IPS DF 19.7 (cell line): Measurements from ENCODE around the gene USP25.

Source experiments
- DNase-seq: peaks from one replicate; pipeline ENCODE4 v3.0.0-alpha.2; 2013; ENCODE audit warnings: low read depth, low spot score

The USP25 gene

GRCh38 chr21:15729674-15730483 is at the start of gene USP25:
USP25 (plus strand) TSS chr21:15729982; CDS start chr21:15730394, 412 bp downstream.
- no peak for DNase-seq

GRCh38 chr21:15682186-15682895 is 47.4 kb upstream of the USP25 start:
- DNase-seq, result no peak

GRCh38 chr21:15682977-15683376 is 46.8 kb upstream of the USP25 start:
- no peak for DNase-seq

- no peak for DNase-seq
Observed at GRCh38 chr21:15686506-15686905, 43.3 kb upstream of the USP25 start.

- no peak for DNase-seq
Observed at GRCh38 chr21:15687208-15687607, 42.6 kb upstream of the USP25 start.

GRCh38 chr21:15688016-15688415 is 41.8 kb upstream of the USP25 start:
- DNase-seq, result no peak

- DNase-seq, result no peak
Observed at GRCh38 chr21:15688809-15689208, 41.0 kb upstream of the USP25 start.

- no peak for DNase-seq
Observed at GRCh38 chr21:15692711-15693110, 37.1 kb upstream of the USP25 start.

GRCh38 chr21:15695241-15695640 is 34.5 kb upstream of the USP25 start:
- DNase-seq, result no peak

GRCh38 chr21:15701830-15702229 is 28.0 kb upstream of the USP25 start:
- DNase-seq, result no peak

- DNase-seq, result no peak
Observed at GRCh38 chr21:15703932-15704331, 25.9 kb upstream of the USP25 start.

- no peak for DNase-seq
Observed at GRCh38 chr21:15706696-15707095, 23.1 kb upstream of the USP25 start.

- DNase-seq, result no peak
Observed at GRCh38 chr21:15713412-15713811, 16.4 kb upstream of the USP25 start.

GRCh38 chr21:15718711-15719110 is 11.1 kb upstream of the USP25 start:
- no peak for DNase-seq

- no peak for DNase-seq
Observed at GRCh38 chr21:15719976-15720375, 9.8 kb upstream of the USP25 start.

- peak; percentile 64 for DNase-seq
Observed at GRCh38 chr21:15722591-15723324, 7.0 kb upstream of the USP25 start.

GRCh38 chr21:15725949-15726348 is 3.8 kb upstream of the USP25 start:
- DNase-seq, result no peak

- DNase-seq, result no peak
Observed at GRCh38 chr21:15728046-15728445, 1.7 kb upstream of the USP25 start.

GRCh38 chr21:15729346-15729673 is 472 bp upstream of the USP25 start:
- no peak for DNase-seq

- DNase-seq, result no peak
Observed at GRCh38 chr21:15730484-15731242, 881 bp downstream of the USP25 start.

- no peak for DNase-seq
Observed at GRCh38 chr21:15731243-15731613, 1.4 kb downstream of the USP25 start.
